A204.1 (cell line): ENCODE results near the gene TDRD9.

ENCODE experiments used
- FAIRE-seq: peaks from 2 replicates; lab custom pipeline; 2012; peaks lifted over from hg19 to GRCh38; lab: Jason Lieb, UNC

Gene TDRD9

DNA sequence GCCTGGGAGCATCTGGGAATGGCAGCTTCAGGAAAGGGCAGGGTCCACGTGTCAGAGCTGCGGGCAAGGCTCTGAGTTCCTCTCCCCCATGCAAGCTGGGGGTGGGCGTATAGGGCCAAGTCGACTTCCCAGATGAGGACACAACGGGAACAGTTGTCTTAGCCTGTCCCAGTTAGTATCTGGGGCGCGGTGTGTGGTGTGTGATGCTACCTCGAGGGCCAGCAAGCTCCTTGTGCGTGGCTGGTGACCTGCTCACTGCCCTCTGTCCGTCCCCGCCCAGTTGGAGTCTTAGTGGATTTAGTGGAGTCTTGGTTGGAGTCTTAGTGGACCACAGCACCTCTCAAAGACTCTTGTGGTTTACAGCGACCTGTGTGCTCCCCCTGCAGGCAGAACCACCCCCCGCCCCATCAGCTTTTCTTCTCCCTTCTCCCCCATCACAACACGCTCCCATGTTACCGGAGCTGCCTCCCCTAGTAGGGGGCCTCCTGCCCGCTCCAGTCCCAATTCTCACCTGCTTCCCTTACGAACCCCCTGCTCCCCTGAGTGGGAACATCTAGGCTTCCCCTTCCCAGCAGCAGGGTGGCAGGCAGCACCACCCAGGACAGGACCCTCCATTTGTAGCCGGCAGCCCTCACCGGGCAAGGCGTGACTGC lies 165.9 kb downstream of the TDRD9 start:
- no peak for FAIRE-seq

DNA sequence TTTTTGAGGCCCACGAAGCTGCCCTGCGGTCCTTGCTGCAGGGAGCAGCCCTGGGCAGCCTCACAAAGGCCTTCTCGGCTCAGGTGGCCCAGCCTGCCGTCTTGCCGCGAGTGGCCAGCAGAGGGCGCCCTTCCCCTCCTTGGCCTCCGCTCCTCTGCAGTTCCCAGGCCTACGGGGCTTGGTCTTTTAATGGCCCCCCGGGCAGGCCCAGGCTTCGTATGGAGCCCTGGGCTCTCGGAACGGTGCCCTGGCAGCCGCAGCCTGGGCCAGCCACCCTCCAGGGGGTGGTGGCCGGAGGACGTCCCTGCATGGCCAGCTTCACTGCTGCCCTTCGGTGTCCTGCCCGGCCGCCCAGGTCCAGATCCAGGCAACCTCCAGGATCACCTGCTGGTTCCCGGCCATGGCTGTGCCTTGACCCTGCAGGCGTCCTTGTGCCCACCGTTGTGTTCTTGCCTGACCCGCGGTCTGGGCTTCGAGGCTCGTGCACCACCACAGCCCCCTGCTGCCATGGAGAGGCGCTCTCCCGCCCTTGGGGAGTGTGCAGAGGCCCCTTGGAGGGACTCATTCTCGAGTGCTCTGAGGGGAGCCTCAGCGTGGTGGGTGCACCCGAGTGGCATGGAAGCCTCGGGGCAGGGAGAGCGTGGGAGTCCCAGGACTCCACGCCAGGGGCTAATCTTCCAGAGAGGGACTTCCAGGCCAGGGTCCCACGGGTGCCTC lies 166.6 kb downstream of the TDRD9 start:
- FAIRE-seq: no peak

DNA sequence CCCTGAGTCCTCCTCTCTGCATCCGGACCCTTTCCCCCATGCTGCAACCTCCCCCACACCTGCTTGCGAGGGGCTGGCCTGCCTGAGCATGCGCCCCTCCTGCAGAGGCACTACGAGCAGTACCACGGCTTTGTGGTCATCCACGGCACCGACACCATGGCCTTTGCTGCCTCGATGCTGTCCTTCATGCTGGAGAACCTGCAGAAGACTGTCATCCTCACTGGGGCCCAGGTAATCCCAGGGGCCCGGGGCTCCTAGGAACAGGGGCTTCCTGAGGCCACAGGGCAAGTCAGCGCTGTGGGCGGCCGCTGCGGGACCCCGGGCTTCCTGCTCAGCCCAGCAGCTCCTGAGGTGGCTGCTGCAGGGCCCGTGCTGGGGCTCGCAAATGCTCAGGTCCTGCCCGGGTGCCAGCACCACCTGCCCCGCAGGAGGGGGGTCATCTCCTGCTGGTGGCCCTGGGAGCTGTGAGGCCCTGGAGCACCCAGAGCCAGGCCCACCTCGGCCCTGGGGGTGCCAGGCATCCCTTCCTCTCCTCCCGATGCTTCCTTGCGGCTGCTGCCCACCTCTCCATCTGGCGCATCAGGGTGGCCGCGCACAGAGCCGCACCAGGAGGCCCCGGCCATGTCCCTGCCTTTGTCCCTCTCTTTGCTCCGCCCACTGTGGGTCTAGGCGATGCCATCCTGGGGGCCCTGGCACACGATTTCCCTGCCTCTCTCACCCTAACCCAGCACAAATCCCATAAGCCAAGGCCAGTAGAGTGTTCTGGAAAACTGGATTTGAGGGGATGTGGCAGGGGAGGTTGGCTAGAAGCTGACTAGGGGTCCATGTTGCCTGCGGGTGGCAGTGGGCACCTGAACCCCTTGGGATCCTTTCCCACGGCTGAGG lies 167.4 kb downstream of the TDRD9 start:
- FAIRE-seq: no peak

DNA sequence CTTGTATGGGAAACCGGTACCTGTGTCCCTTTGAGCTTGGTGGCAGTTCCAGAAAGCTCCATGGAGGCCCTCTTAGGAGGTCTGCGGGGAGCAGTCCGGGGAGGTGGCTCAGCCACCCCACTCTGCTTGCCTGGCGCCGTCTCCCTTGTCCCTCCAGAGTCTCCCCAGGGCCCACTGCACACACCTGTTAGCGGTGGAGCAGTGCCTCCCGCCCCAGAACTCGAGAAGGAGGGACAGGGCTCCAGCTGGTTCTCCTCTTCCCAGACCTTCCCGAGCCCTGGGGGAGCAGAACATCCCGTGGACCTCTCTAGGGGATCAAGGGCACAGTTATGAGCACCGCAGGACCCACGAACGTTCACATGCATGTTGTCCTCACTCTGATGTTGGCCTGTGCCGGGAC lies 168.1 kb downstream of the TDRD9 start:
- FAIRE-seq: no peak

DNA sequence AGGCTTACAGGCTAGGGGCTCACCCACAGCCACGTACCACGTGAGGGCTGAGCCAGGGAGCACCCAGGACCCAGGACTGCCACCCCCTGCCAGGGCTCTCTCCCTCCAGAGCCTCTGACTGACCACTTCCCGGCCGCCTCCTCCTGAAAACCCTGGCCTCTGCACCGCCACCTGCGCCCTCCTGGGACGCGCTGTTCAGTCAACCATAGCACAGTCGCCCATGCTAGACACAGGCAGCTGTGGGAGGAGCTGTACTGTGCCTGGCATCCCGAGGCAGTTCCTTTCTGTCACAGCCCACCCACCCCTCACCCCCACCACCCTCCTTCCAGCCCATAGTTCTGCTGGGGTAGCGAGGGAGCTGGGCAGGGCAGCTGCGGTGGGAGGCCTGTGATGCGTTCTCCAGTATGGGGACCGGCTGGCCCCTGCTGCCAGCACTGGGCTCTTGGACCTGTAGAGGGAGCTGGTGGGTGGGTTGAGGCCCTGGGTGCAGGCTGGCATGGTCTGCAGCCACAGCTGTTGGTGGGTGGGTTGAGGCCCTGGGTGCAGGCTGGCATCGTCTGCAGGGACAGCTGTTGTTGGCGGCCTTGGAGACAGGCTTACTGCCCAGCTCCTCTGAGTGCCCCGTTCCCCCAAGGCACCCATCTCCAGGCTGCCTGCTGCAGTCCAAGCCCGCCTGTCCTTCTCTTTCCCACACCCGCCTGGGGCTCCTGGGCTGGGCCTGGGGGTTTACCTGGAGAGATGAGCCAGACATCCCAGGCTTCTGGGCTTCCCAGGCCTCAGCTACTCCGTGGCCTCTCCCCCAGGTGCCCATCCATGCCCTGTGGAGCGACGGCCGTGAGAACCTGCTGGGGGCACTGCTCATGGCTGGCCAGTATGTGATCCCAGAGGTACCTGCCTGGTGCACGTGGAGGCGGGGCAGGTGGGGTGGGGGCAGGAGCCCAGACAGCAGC lies 168.8 kb downstream of the TDRD9 start:
- FAIRE-seq: no peak

DNA sequence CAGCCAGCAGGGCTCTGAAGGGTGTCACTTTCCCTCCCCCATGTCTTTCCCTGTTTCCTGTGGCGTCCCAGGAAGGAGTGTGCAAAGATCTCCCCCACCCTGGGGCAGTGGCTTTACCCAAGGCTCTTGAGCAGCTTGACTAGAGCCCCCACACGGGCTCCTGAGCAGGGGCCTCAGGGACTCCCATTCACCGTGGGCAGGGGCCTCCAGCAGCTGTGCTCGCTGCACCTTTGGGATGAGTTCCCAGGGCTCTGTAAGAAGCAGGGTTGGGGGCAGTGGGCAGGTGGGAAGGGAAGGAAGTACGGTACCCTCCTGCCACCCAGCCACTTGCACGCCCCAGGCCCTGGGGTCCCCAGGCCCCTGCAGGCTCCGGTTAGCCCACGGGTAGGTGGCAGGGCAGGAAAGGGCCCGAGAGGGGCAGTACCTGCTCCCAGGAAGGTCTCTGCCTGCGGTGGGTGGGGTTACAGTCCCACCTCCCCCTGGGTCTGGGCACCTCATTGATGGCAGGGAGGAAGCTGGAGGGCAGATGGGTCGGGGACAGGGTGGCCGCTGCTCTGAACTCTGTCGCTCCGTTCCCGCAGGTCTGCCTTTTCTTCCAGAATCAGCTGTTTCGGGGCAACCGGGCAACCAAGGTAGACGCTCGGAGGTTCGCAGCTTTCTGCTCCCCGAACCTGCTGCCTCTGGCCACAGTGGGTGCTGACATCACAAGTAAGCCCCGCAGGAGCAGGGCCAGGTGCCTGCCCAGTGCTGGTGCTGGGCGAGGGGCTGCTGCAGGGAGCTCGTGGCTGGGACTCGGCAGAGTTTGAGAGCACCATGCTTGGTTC lies 170.2 kb downstream of the TDRD9 start:
- FAIRE-seq: no peak

DNA sequence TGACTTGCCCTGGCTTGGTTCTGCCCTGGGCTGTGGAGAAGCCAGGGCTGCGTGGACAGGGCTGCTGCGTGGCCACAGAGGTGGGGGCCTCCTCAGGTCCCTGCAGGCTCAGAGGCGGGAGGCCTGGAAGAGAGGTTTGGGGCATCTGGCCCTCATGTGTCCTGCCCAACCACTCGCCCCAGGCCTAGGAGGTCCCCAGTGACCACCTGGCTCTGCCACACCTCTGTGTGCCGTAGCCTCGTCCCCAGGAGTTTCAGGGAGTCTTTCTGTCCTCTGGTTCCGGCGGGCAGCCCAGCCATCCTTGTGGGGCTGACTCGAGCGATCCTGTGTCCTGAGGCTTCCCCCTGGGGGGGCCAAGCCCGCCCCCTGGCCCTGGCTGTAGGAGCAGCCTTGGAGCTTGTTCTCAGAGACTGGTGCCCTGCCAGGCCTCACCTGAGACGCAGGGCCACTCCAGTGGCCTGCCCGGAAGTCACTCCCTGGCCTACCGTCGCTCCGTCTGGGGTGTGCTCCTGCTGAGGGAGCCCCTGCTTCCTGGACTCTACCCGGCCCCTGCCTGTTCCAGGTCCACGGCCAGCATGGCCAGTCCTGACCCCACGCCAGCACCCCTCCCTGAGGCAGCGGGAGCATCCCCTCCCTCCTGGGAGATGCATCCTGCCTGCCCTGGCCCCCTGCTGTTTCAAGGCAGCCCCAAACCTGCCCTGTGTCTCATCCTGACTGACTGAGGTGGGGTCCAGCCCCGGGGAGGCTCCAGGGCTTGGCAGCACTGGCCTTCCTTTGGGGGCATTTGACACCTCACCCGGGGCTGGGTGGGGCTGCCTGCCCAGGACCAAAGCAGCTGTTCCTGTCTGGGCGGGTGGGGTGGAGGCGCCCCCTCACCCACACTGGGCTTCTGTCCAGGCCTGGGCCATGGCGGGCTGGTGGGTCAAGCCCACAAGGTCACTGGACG lies 171.1 kb downstream of the TDRD9 start:
- no peak for FAIRE-seq

GRCh38 chr14:104100171-104101085 lies 172.2 kb downstream of the TDRD9 start:
- no peak for FAIRE-seq

DNA sequence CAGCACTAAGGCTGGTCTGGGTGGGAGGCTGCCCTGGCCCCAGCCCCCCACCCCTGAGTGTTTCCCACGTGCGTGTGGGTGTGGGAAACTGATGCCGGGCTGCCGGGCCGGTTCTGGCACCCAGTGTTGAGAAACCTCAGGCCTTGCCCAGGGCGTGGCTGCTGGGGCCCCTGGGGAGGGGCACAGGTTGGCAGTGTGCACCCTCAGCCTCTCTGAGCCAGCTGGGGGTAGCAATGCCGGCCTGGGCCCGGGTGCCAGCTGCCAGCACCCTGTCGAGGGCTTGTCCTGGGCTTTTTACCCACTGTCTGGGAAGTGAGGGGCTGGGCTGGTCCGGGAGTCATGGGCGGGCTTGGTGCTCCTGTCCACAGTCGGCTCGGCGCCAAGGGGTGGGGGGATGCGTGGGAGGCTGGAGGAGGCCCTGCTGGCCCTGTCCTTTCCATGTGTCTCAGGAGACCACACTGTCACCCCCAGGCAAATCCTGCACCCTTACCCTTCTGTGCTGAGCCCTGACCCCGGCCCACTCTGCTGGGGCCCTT lies 172.9 kb downstream of the TDRD9 start:
- no peak for FAIRE-seq

DNA sequence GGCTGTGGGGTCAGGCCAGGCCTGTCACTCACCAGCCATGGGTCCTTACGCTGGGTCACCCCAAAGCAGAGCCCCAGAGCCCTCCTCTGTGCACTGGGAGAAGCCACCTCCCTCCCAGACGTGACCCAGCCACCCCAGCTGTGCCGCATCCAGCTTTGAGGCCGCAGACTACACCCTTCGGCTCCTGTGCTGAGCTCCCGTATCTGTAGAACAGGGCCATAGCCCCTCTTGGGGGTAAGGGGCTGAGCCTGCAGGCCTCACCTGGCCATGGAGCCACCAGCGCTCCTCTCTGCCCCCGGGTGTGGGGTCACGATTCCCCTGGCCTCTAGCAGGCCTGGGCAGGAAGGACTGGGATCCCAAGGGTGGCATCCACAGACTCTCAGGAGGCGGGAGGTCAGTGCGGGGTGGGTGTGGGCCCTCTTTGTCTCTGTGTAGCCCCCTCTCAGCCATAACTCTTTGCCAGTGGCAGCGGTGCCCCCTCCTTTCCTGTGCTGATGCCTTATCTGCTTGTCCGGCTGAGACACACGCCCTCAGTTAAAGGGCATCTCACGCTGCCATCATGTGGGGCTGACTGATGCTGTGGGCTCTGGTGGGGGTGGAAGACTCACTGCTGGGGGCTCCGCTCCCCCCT lies 173.5 kb downstream of the TDRD9 start:
- no peak for FAIRE-seq
